BLaER1 treated with 17β-estradiol and CSF1 and Interleukin-3, amounts not matched to agents 10 nM and 100 nM (cell line): ENCODE measurements around the gene TMEM271.

Source experiments
- H3K27ac ChIP-seq, 11 experiments: shearing (Covaris generic); formaldehyde crosslinking; 2 replicates each; pipeline ENCODE4 v1.8.1; 2022
- H3K27me3 ChIP-seq, 11 experiments: shearing (Covaris generic); formaldehyde crosslinking; 2 replicates each; pipeline ENCODE4 v1.8.1; 2022
- H3K36me3 ChIP-seq, 11 experiments: shearing (Covaris generic); formaldehyde crosslinking; 2 replicates each; pipeline ENCODE4 v1.8.1; 2022
- H3K4me1 ChIP-seq, 10 experiments: shearing (Covaris generic); formaldehyde crosslinking; 2 replicates each; pipeline ENCODE4 v1.8.1; 2022
- H3K4me2 ChIP-seq, 11 experiments: shearing (Covaris generic); formaldehyde crosslinking; 2 replicates each; pipeline ENCODE4 v1.8.1; 2022
- H3K4me3 ChIP-seq, 10 experiments: shearing (Covaris generic); formaldehyde crosslinking; 2 replicates each; pipeline ENCODE4 v1.8.1; 2022
- H3K9ac ChIP-seq, 11 experiments: shearing (Covaris generic); formaldehyde crosslinking; 2 replicates each; pipeline ENCODE4 v1.8.1; 2022
- H3K9me3 ChIP-seq, 11 experiments: shearing (Covaris generic); formaldehyde crosslinking; replicated peaks in 1 of 11; 2 replicates each; pipeline ENCODE4 v1.8.1; 2022
- H4K20me1 ChIP-seq, 11 experiments: shearing (Covaris generic); formaldehyde crosslinking; 2 replicates each; pipeline ENCODE4 v1.8.1; 2022
- Cebpa-rat ChIP-seq, 11 experiments: shearing (Covaris generic); IDR thresholded peaks; 2 replicates each; pipeline ENCODE4 v1.8.1; 2022

TMEM271 gene

GRCh38 chr4:544386-545105 lies 31.5 kb downstream of the TMEM271 start:
- Histone ChIP-seq H3K27ac (no peak overlapping the region), H3K27me3 (no peaks in the 10 kb centered on the region), H3K4me1 (no peaks in the 10 kb centered on the region), H3K9ac (no peak overlapping the region), H3K9me3 (peaks cover 8 to 11% (median 10%) of the 10 kb centered on the region in 11 experiments; a peak in 21 of 22 replicates), H3K4me3 (no peak overlapping the region), H3K4me2 (no peak overlapping the region), H4K20me1 (no peaks in the 10 kb centered on the region), H3K36me3 (no peaks in the 10 kb centered on the region)
- no peak for TF ChIP-seq Cebpa-rat (IDR thresholded peaks at IDR 0.05)

- H3K4me1 ChIP-seq: no peaks in the 10 kb centered on the region
- H3K9me3 ChIP-seq: no peaks in the 10 kb centered on the region
- H3K27ac ChIP-seq: no peak overlapping the region
- no peaks in the 10 kb centered on the region for H3K27me3 ChIP-seq
- no peak for TF ChIP-seq Cebpa-rat (IDR thresholded peaks at IDR 0.05)
- H3K9ac ChIP-seq: no peak overlapping the region
- H3K36me3 ChIP-seq: peaks cover 0 to 20% (median 0%) of the 10 kb centered on the region in 11 experiments; a peak in 6 of 22 replicates
- H4K20me1 ChIP-seq: no peaks in the 10 kb centered on the region
- no peak overlapping the region for H3K4me2 ChIP-seq
- no peak overlapping the region for H3K4me3 ChIP-seq
Observed at GRCh38 chr4:541271-541670, 34.8 kb downstream of the TMEM271 start.

- no peaks in the 10 kb centered on the region for H3K4me1 ChIP-seq
- H3K4me2 ChIP-seq: no peak overlapping the region
- no peaks in the 10 kb centered on the region for H3K9me3 ChIP-seq
- H4K20me1 ChIP-seq: no peaks in the 10 kb centered on the region
- H3K27ac ChIP-seq: no peak overlapping the region
- H3K27me3 ChIP-seq: no peaks in the 10 kb centered on the region
- no peak overlapping the region for H3K4me3 ChIP-seq
- no peak overlapping the region for H3K9ac ChIP-seq
- H3K36me3 ChIP-seq: peaks cover 0 to 43% (median 7%) of the 10 kb centered on the region in 11 experiments; a peak in 10 of 22 replicates
- TF ChIP-seq Cebpa-rat (IDR thresholded peaks at IDR 0.05): no peak
Observed at GRCh38 chr4:538542-539142, 37.5 kb downstream of the TMEM271 start.

GRCh38 chr4:537436-538264 lies 38.4 kb downstream of the TMEM271 start:
- peaks cover 1 to 53% (median 7%) of the 10 kb centered on the region in 11 experiments; a peak in 10 of 22 replicates for H3K36me3 ChIP-seq
- H3K9me3 ChIP-seq: no peaks in the 10 kb centered on the region
- no peaks in the 10 kb centered on the region for H3K27me3 ChIP-seq
- no peaks in the 10 kb centered on the region for H4K20me1 ChIP-seq
- H3K9ac ChIP-seq: no peak overlapping the region
- H3K4me3 ChIP-seq: no peak overlapping the region
- no peak overlapping the region for H3K27ac ChIP-seq
- no peak for TF ChIP-seq Cebpa-rat (IDR thresholded peaks at IDR 0.05)
- no peak overlapping the region for H3K4me2 ChIP-seq
- no peaks in the 10 kb centered on the region for H3K4me1 ChIP-seq

- Histone ChIP-seq H3K4me3 (no peak overlapping the region), H3K4me2 (no peak overlapping the region), H3K4me1 (no peaks in the 10 kb centered on the region), H3K9ac (no peak overlapping the region), H3K27me3 (no peaks in the 10 kb centered on the region), H3K27ac (no peak overlapping the region), H4K20me1 (no peaks in the 10 kb centered on the region), H3K9me3 (0 out of 22 replicates have a peak, but pooled peaks cover 0 to 5% (median 0%) of the 10 kb centered on the region in 11 experiments), H3K36me3 (peaks cover 5 to 64% (median 17%) of the 10 kb centered on the region in 11 experiments; a peak in 13 of 22 replicates)
- no peak for TF ChIP-seq Cebpa-rat (IDR thresholded peaks at IDR 0.05)
Observed at GRCh38 chr4:536351-536972, 39.6 kb downstream of the TMEM271 start.

GRCh38 chr4:535924-536281 lies 40.2 kb downstream of the TMEM271 start:
- no peaks in the 10 kb centered on the region for H3K27me3 ChIP-seq
- H3K36me3 ChIP-seq: peaks cover 5 to 70% (median 19%) of the 10 kb centered on the region in 11 experiments; a peak in 13 of 22 replicates
- H3K27ac ChIP-seq: no peak overlapping the region
- 0 out of 22 replicates have a peak, but pooled peaks cover 0 to 5% (median 0%) of the 10 kb centered on the region in 11 experiments for H3K9me3 ChIP-seq
- H4K20me1 ChIP-seq: no peaks in the 10 kb centered on the region
- no peak for TF ChIP-seq Cebpa-rat (IDR thresholded peaks at IDR 0.05)
- H3K9ac ChIP-seq: no peak overlapping the region
- H3K4me2 ChIP-seq: no peak overlapping the region
- H3K4me3 ChIP-seq: no peak overlapping the region
- no peaks in the 10 kb centered on the region for H3K4me1 ChIP-seq

GRCh38 chr4:535181-535923 lies 40.7 kb downstream of the TMEM271 start:
- Histone ChIP-seq H3K9me3 (0 out of 22 replicates have a peak, but pooled peaks cover 0 to 5% (median 0%) of the 10 kb centered on the region in 11 experiments), H4K20me1 (no peaks in the 10 kb centered on the region), H3K9ac (no peak overlapping the region), H3K4me2 (no peak overlapping the region), H3K27me3 (no peaks in the 10 kb centered on the region), H3K4me3 (no peak overlapping the region), H3K27ac (no peak overlapping the region), H3K36me3 (peaks cover 5 to 75% (median 25%) of the 10 kb centered on the region in 11 experiments; a peak in 13 of 22 replicates), H3K4me1 (no peaks in the 10 kb centered on the region)
- TF ChIP-seq Cebpa-rat (IDR thresholded peaks at IDR 0.05): no peak

GRCh38 chr4:534576-535151 lies 41.4 kb downstream of the TMEM271 start:
- TF ChIP-seq Cebpa-rat (IDR thresholded peaks at IDR 0.05): no peak
- Histone ChIP-seq H4K20me1 (no peaks in the 10 kb centered on the region), H3K27ac (no peak overlapping the region), H3K27me3 (no peaks in the 10 kb centered on the region), H3K4me1 (no peaks in the 10 kb centered on the region), H3K4me3 (no peak overlapping the region), H3K36me3 (peaks cover 5 to 82% (median 29%) of the 10 kb centered on the region in 11 experiments; a peak in 13 of 22 replicates), H3K9me3 (0 out of 22 replicates have a peak, but pooled peaks cover 0 to 5% (median 0%) of the 10 kb centered on the region in 11 experiments), H3K9ac (no peak overlapping the region), H3K4me2 (no peak overlapping the region)
